ENCODE results near the gene KATNB1.
"Not testable (repeated sequence)": the region's sequence is repeated elsewhere in the genome, so short reads cannot be mapped to it uniquely, and the experiment has no call there.

The KATNB1 gene

GRCh38 chr16:57770361-57770760, 34.8 kb downstream of the KATNB1 start:
- no peak for DNase-seq (ENCODE audit: low read depth in 2 of 3, low spot score in 1 of 3)

GRCh38 chr16:57771141-57771785, 35.7 kb downstream of the KATNB1 start:
- DNase-seq (ENCODE audit: low read depth in 2 of 3, low spot score in 1 of 3), result no peak

GRCh38 chr16:57773019-57773418, 37.4 kb downstream of the KATNB1 start:
- no peak for DNase-seq (ENCODE audit: low read depth in 2 of 3, low spot score in 1 of 3)

GRCh38 chr16:57773655-57774295, 38.2 kb downstream of the KATNB1 start:
- no peak for DNase-seq (ENCODE audit: low read depth in 2 of 3, low spot score in 1 of 3)

- no peak for DNase-seq (ENCODE audit: low read depth in 2 of 3, low spot score in 1 of 3)
Measured at GRCh38 chr16:57774705-57775285, 39.2 kb downstream of the KATNB1 start.

- no peak for DNase-seq (ENCODE audit: low read depth in 2 of 3, low spot score in 1 of 3)
Measured at GRCh38 chr16:57775661-57776469, 40.3 kb downstream of the KATNB1 start.

GRCh38 chr16:57778658-57779057, 43.1 kb downstream of the KATNB1 start:
- DNase-seq (ENCODE audit: low read depth in 2 of 3, low spot score in 1 of 3), result no peak

GRCh38 chr16:57779836-57780235, 44.3 kb downstream of the KATNB1 start:
- DNase-seq (ENCODE audit: low read depth in 2 of 3, low spot score in 1 of 3), result not testable (repeated sequence)

GRCh38 chr16:57781349-57781740, 45.8 kb downstream of the KATNB1 start:
- DNase-seq (ENCODE audit: low read depth in 2 of 3, low spot score in 1 of 3), result no peak

GRCh38 chr16:57781741-57782606, 46.4 kb downstream of the KATNB1 start:
- no peak for DNase-seq (ENCODE audit: low read depth in 2 of 3, low spot score in 1 of 3)

- DNase-seq (ENCODE audit: low read depth in 2 of 3, low spot score in 1 of 3), result not testable (repeated sequence)
Measured at GRCh38 chr16:57782607-57783055, 47.1 kb downstream of the KATNB1 start.

GRCh38 chr16:57783116-57783515, 47.5 kb downstream of the KATNB1 start:
- DNase-seq (ENCODE audit: low read depth in 2 of 3, low spot score in 1 of 3), result no peak

GRCh38 chr16:57783883-57784282, 48.3 kb downstream of the KATNB1 start:
- DNase-seq (ENCODE audit: low read depth in 2 of 3, low spot score in 1 of 3), result no peak

- no peak for DNase-seq (ENCODE audit: low read depth in 2 of 3, low spot score in 1 of 3)
Measured at GRCh38 chr16:57784334-57784733, 48.8 kb downstream of the KATNB1 start.

- DNase-seq (ENCODE audit: low read depth in 2 of 3, low spot score in 1 of 3), result no peak
Measured at GRCh38 chr16:57785385-57785784, 49.8 kb downstream of the KATNB1 start.

GRCh38 chr16:57785924-57786323, 50.4 kb downstream of the KATNB1 start:
- no peak for DNase-seq (ENCODE audit: low read depth in 2 of 3, low spot score in 1 of 3)

GRCh38 chr16:57786632-57787518, 51.3 kb downstream of the KATNB1 start:
- DNase-seq (ENCODE audit: low read depth in 2 of 3, low spot score in 1 of 3), result no peak

- DNase-seq (ENCODE audit: low read depth in 2 of 3, low spot score in 1 of 3), result no peak
Measured at GRCh38 chr16:57787519-57787905, 51.9 kb downstream of the KATNB1 start.

- no peak for DNase-seq (ENCODE audit: low read depth in 2 of 3, low spot score in 1 of 3)
Measured at GRCh38 chr16:57788252-57788841, 52.8 kb downstream of the KATNB1 start.
